HepG2 (cell line): ENCODE measurements around the gene TAF5. TPM values are rescaled to one million over a fixed set of nuclear protein-coding genes. Genes with fewer than 3 reads are reported as not detected.

ENCODE experiments used
- ATAC-seq: fragments of 200-7000 bp; cut with Tn5 transposase; 3 replicates; pipeline ENCODE4 v1.9.1; 2020; ENCODE audit warnings: mild to moderate bottlenecking, moderate library complexity
- BruUV-seq: library from RNA; stranded (reverse); fragments of 400-500 nt; replicated peaks from 2 replicates; lab custom pipeline; 2021; lab: Mats Ljungman, UMichigan
- CTCF ChIA-PET: fragments of 300-600 bp; formaldehyde crosslinking; extraction: SDS; loops from one replicate; lab custom pipeline; 2021; ENCODE audit warnings: low total read pairs, inconsistent platforms, low intra/inter-chr PET ratio; lab: Yijun Ruan, JAX
- POLR2A ChIA-PET: fragments of 350-600 bp; sonication (Branson Sonifier 250); formaldehyde crosslinking; loops from one replicate; lab custom pipeline; 2020; ENCODE audit warnings: antibody characterized with exemption, inconsistent platforms; lab: Yijun Ruan, JAX
- DNase-seq: peaks from one replicate; pipeline ENCODE4 v3.0.0-alpha.2; 2015; ENCODE audit warnings: low spot score
- FAIRE-seq: peaks from 3 replicates; lab custom pipeline; 2011; peaks lifted over from hg19 to GRCh38; lab: Jason Lieb, UNC
- H2AFZ ChIP-seq: one replicate; pipeline ENCODE4 v1.6.1; 2011; ENCODE audit warnings: low read length, inconsistent platforms
- H3K27ac ChIP-seq: fragments of 300-600 bp; 3 replicates; pipeline ENCODE4 v1.8.0; 2011; ENCODE audit warnings: mixed run types, mild to moderate bottlenecking, mixed read lengths, low read length, inconsistent platforms; ENCODE audit not compliant: insufficient read depth; ENCODE audit errors: extremely low read length
- H3K27me3 ChIP-seq, 2 experiments: fragments of 200-600 bp in 1 of 2; 2 replicates in 1 of 2; 3 replicates in 1 of 2; pipeline versions ENCODE4 v1.6.0 to v1.8.0; 2011; ENCODE audit warnings: low read length in 2 of 2, mild to moderate bottlenecking in 2 of 2, moderate library complexity in 2 of 2, inconsistent platforms in 1 of 2; ENCODE audit not compliant: insufficient read depth in 2 of 2, control insufficient read depth in 1 of 2
- H3K36me3 ChIP-seq, 2 experiments: fragments of 200-600 bp in 1 of 2; replicated peaks in 1 of 2; 2 replicates in 1 of 2; 3 replicates in 1 of 2; pipeline versions ENCODE4 v1.5.1 to v1.8.0; 2011; ENCODE audit warnings: low read length in 2 of 2, inconsistent platforms in 1 of 2; ENCODE audit not compliant: insufficient read depth in 2 of 2, control insufficient read depth in 1 of 2
- H3K4me1 ChIP-seq: 2 replicates; pipeline ENCODE4 v1.5.1; 2012; ENCODE audit warnings: low read length, inconsistent platforms; ENCODE audit not compliant: insufficient read depth
- H3K4me2 ChIP-seq: 2 replicates; pipeline ENCODE4 v1.6.0; 2011; ENCODE audit warnings: low read depth, low read length, inconsistent platforms
- H3K4me3 ChIP-seq, 3 experiments: fragments of 200-600 bp in 1 of 3; sonication (generic), shearing (Covaris generic) in 1 of 3; replicated peaks in 1 of 3; 2 replicates each; pipeline ENCODE4 v1.5.1; 2011 to 2016; ENCODE audit warnings: low read length in 3 of 3, inconsistent platforms in 2 of 3, low read depth in 2 of 3, mild to moderate bottlenecking in 2 of 3, control low read depth in 1 of 3, mixed read lengths in 1 of 3; ENCODE audit not compliant: insufficient read depth in 1 of 3
- H3K79me2 ChIP-seq: one replicate; pipeline ENCODE4 v1.6.1; 2011; ENCODE audit warnings: low read length, inconsistent platforms; ENCODE audit not compliant: insufficient read depth
- H3K9ac ChIP-seq: 2 replicates; pipeline ENCODE4 v1.6.0; 2011; ENCODE audit warnings: mild to moderate bottlenecking, low read depth, low read length, inconsistent platforms; ENCODE audit not compliant: insufficient read depth
- H3K9me3 ChIP-seq: 2 replicates; pipeline ENCODE4 v1.5.1; 2012; ENCODE audit warnings: mild to moderate bottlenecking, low read length
- H4K20me1 ChIP-seq: 2 replicates; pipeline ENCODE4 v1.6.0; 2011; ENCODE audit warnings: inconsistent platforms, mild to moderate bottlenecking, low read length, moderate library complexity; ENCODE audit not compliant: insufficient read depth
- JUNB ChIP-seq: sonication (generic); formaldehyde crosslinking; IDR thresholded peaks from 2 replicates; pipeline ENCODE4 v1.8.0; 2022; ENCODE audit warnings: missing genetic modification reagents, mild to moderate bottlenecking, borderline replicate concordance
- MED13 ChIP-seq: sonication (generic); formaldehyde crosslinking; IDR thresholded peaks from 2 replicates; pipeline ENCODE4 v1.5.0; 2020; ENCODE audit warnings: missing genetic modification reagents
- NKX3-1 ChIP-seq: sonication (generic); formaldehyde crosslinking; IDR thresholded peaks from 2 replicates; pipeline ENCODE4 v1.5.0; 2020; ENCODE audit warnings: missing genetic modification reagents
- PRMT3 ChIP-seq: sonication (generic); formaldehyde crosslinking; IDR thresholded peaks from 2 replicates; pipeline ENCODE4 v1.8.1; 2022; ENCODE audit warnings: low read depth, mild to moderate bottlenecking, moderate library complexity, missing genetic modification reagents, borderline replicate concordance
- RERE ChIP-seq: IDR thresholded peaks from 2 replicates; pipeline ENCODE4 v1.6.1; 2016; ENCODE audit warnings: low read depth, missing genetic modification reagents, missing compliant biosample characterization
- SIN3A ChIP-seq: IDR thresholded peaks from 2 replicates; pipeline ENCODE4 v1.6.1; 2011; ENCODE audit warnings: low read depth, mild to moderate bottlenecking, control low read depth, low read length, borderline replicate concordance
- SPEN ChIP-seq: sonication (generic); formaldehyde crosslinking; IDR thresholded peaks from 2 replicates; pipeline ENCODE4 v1.5.1; 2020; ENCODE audit warnings: low read depth, mild to moderate bottlenecking, missing genetic modification reagents
- WIZ ChIP-seq: sonication (generic); formaldehyde crosslinking; IDR thresholded peaks from 2 replicates; pipeline ENCODE4 v1.5.1; 2020; ENCODE audit warnings: mild to moderate bottlenecking, missing genetic modification reagents
- ZKSCAN8 ChIP-seq: IDR thresholded peaks from 2 replicates; pipeline ENCODE4 v1.6.1; 2016; ENCODE audit warnings: borderline replicate concordance, missing genetic modification reagents, missing compliant biosample characterization
- ZNF224 ChIP-seq: sonication (generic); formaldehyde crosslinking; IDR thresholded peaks from 2 replicates; pipeline ENCODE4 v1.5.0; 2020; ENCODE audit warnings: mild to moderate bottlenecking, missing genetic modification reagents
- ZNF253 ChIP-seq: sonication (generic); formaldehyde crosslinking; IDR thresholded peaks from 2 replicates; pipeline ENCODE4 v1.8.0; 2022; ENCODE audit warnings: mild to moderate bottlenecking, missing genetic modification reagents, borderline replicate concordance
- ZNF264 ChIP-seq: sonication (generic); formaldehyde crosslinking; IDR thresholded peaks from 2 replicates; pipeline ENCODE4 v1.4.0; 2020; ENCODE audit warnings: missing genetic modification reagents
- ZZZ3 ChIP-seq: sonication (generic); formaldehyde crosslinking; IDR thresholded peaks from 2 replicates; pipeline ENCODE4 v1.4.0; 2020; ENCODE audit warnings: missing genetic modification reagents, mild to moderate bottlenecking, borderline replicate concordance
- whole genome bisulfite sequencing: methylation state at CpG from one replicate; pipeline ENCODE4 v1.1.6; 2017; ENCODE audit warnings: low lambda C conversion rate; 5-methylcytosine and 5-hydroxymethylcytosine counted together
- in situ Hi-C: cut with HindIII; loops from 2 replicates; pipeline ENCODE4 v1.10.0; 2017; ENCODE audit warnings: low pct_unique_long_range_greater_than_20kb; ENCODE audit not compliant: extremely low pct_ligation_motif_present
- intact Hi-C: fragments of 100-400 bp; cut with micrococcal nuclease; formaldehyde crosslinking; loops from one replicate; pipeline ENCODE4 v1.10.0; 2022; ENCODE audit not compliant: unreplicated experiment
- polyA plus RNA-seq, 8 experiments: library from polyadenylated mRNA; depleted of rRNA in 3 of 8; stranded (reverse) in 7 of 8; unstranded in 1 of 8; fragments of >200 nt; fragmentation: Illumina TruSeq in 4 of 8; extraction: Trizol in 4 of 8; gene quantifications; 2 replicates each; pipeline versions ENCODE4 v1.2.1 to v1.2.3, GENCODE V29; 2011 to 2016; ENCODE audit warnings: low read depth in 4 of 8, missing spikeins in 1 of 8, mixed read lengths in 1 of 8; ENCODE audit not compliant: insufficient read depth in 1 of 8
- total RNA-seq, 5 experiments: library from RNA; depleted of rRNA; stranded (reverse); fragments of >200 nt; fragmentation: Illumina TruSeq; extraction: Trizol; gene quantifications; 2 replicates each; pipeline ENCODE4 v1.2.3, GENCODE V29; 2016; ENCODE audit warnings: low read depth in 1 of 5
- TF ChIP-seq, protein P1 (sequence below): sonication (generic); formaldehyde crosslinking; IDR thresholded peaks from 2 replicates; pipeline ENCODE4 v1.8.0; 2022; ENCODE audit warnings: mild to moderate bottlenecking, missing genetic modification reagents; ENCODE audit not compliant: insufficient replicate concordance

TAF5 gene
- total and polyA plus RNA-seq, 2 of the 13 experiments (the other 11 are each of a cell fraction or from before 2014, with no cell fraction given) = 3.8 to 8.7 TPM

- TF ChIP-seq RERE (CRISPR knock-in tag) (peak; percentile 47; the same call in 1 of the 2 replicates), ZZZ3 (CRISPR knock-in tag) (peak; percentile 86), JUNB (peak; percentile 14; the same call in 1 of the 2 replicates), PRMT3 (no peak), SIN3A (peak; percentile 87), SPEN (peak; percentile 90)
Observed at GRCh38 chr10:103396067-103396788, 28.5 kb downstream of the TAF5 start, which contains the start of the genes ATP5MK and PDCD11 (continued).

GRCh38 chr10:103396789-103397087, 29.0 kb downstream of the TAF5 start:
- Histone ChIP-seq H3K4me2 (peak overlapping the region; percentile 88), H3K9ac (peak overlapping the region; percentile 93), H3K4me1 (peaks cover 49% of the 10 kb centered on the region), H3K9me3 (no peaks in the 10 kb centered on the region), H2AFZ (peak overlapping the region; percentile 75), H3K27ac (peak overlapping the region; percentile 55), H3K27me3 (no peaks in the 10 kb centered on the region; a peak in 1 of 5 replicates), H4K20me1 (no peaks in the 10 kb centered on the region), H3K79me2 (peaks cover 55% of the 10 kb centered on the region), H3K4me3 (peak overlapping the region; percentile 71 to 94 (median 84)), H3K36me3 (peaks cover 6 to 36% of the 10 kb centered on the region in 2 experiments; a peak in 4 of 5 replicates)
- FAIRE-seq (no peak), ATAC-seq (no peak), DNase-seq (no peak)
- intact Hi-C loops (no loop called here), in situ Hi-C loops (no loop called here)
- TSS peak; percentile 85 for BruUV-seq
- ChIA-PET POLR2A (interaction anchor here (0.8 to 1.8 kb wide), 10 partner anchors 9 to 265 kb away, joined by 3 to 10 read pairs (median 4); partner anchors contain the start of genes PCGF6 and TAF5), CTCF (no interaction called here)
- WGBS = 1% methylated on average over 3 of the region's 8 CpGs
- 0 out of 2 replicates have a peak, but pooled peaks have one; percentile 15 for TF ChIP-seq MED13 (CRISPR knock-in tag)
- 0 out of 2 replicates have a peak, but pooled peaks have one; percentile 1 for TF ChIP-seq ZNF224 (CRISPR knock-in tag)
- TF ChIP-seq, protein P1, sequence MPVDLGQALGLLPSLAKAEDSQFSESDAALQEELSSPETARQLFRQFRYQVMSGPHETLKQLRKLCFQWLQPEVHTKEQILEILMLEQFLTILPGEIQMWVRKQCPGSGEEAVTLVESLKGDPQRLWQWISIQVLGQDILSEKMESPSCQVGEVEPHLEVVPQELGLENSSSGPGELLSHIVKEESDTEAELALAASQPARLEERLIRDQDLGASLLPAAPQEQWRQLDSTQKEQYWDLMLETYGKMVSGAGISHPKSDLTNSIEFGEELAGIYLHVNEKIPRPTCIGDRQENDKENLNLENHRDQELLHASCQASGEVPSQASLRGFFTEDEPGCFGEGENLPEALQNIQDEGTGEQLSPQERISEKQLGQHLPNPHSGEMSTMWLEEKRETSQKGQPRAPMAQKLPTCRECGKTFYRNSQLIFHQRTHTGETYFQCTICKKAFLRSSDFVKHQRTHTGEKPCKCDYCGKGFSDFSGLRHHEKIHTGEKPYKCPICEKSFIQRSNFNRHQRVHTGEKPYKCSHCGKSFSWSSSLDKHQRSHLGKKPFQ (CRISPR knock-in tag) = peak; percentile 73
- TF ChIP-seq ZKSCAN8 (CRISPR knock-in tag) = no peak
- TF ChIP-seq NKX3-1 (CRISPR knock-in tag) = peak; percentile 5; the same call in 1 of the 2 replicates
- TF ChIP-seq ZNF264 (CRISPR knock-in tag) = peak; percentile 27; the same call in 1 of the 2 replicates
- TF ChIP-seq WIZ (CRISPR knock-in tag) = 0 out of 2 replicates have a peak, but pooled peaks have one; percentile 5
- TF ChIP-seq ZNF253 = no peak
